ENCODE data around the gene NID1. TPM values are rescaled to one million over a fixed set of nuclear protein-coding genes. Genes with fewer than 3 reads are reported as not detected.

Gene NID1
- total and polyA plus RNA-seq, 9 of the 15 experiments (the other 6 are each of a cell fraction or from before 2014, with no cell fraction given): 0.22 TPM; not detected in 8

- TF ChIP-seq ZNF165 (CRISPR knock-in tag; IDR thresholded peaks at IDR 0.05; ENCODE audit: borderline replicate concordance) (no peak), NFATC3 (IDR thresholded peaks at IDR 0.05) (no peak), POLR2G (IDR thresholded peaks at IDR 0.05; ENCODE audit: low read depth, low read length) (no peak)
- TF ChIP-seq, protein P1, sequence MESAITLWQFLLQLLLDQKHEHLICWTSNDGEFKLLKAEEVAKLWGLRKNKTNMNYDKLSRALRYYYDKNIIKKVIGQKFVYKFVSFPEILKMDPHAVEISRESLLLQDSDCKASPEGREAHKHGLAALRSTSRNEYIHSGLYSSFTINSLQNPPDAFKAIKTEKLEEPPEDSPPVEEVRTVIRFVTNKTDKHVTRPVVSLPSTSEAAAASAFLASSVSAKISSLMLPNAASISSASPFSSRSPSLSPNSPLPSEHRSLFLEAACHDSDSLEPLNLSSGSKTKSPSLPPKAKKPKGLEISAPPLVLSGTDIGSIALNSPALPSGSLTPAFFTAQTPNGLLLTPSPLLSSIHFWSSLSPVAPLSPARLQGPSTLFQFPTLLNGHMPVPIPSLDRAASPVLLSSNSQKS (CRISPR knock-in tag; IDR thresholded peaks at IDR 0.05): no peak
Observed at GRCh38 chr1:235942979-235943575, 121.8 kb downstream of the NID1 start (continued).

DNA sequence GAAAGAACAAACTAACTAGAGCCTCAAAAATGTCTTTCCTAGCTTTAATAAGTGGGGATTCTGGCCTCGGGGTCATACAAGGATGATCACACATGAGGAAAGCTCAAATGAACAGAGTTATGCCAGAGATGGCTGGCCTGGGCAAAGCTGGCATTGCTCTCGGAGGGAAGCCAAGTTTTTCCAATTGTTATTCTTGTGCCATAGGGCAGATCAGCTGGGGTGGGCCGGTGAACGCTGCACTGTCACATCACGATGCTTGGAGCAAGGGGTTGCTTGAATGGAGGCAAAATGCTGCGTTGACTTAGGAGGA lies 122.3 kb downstream of the NID1 start:
- H3K36me3 ChIP-seq (ENCODE audit: control insufficient read depth, insufficient read depth, low read length): no peaks in the 10 kb centered on the region
- ATAC-seq (no peak), DNase-seq (ENCODE audit: extremely low read depth in 1 of 4, low spot score in 3 of 4) (no peak), FAIRE-seq (no peak)
- H3K4me2 ChIP-seq (ENCODE audit: insufficient read depth, low read length): no peak overlapping the region
- H3K4me3 ChIP-seq: no peak overlapping the region
- in situ Hi-C loops (cut with MboI): no loop called here
- H3K9ac ChIP-seq (ENCODE audit: insufficient read depth in 1 of 2, low read depth in 2 of 2, low read length in 2 of 2): no peak overlapping the region
- no peaks in the 10 kb centered on the region for H3K9me1 ChIP-seq (ENCODE audit: control insufficient read depth, insufficient read depth, low read length)
- ChIA-PET POLR2A (interaction anchor here (0.6 to 1.4 kb wide), 4 partner anchors 11 to 1922 kb away, joined by 3 to 5 read pairs (median 4); no protein-coding TSS in a partner anchor), CTCF (ENCODE audit: low intra/inter-chr PET ratio) (no interaction called here)
- H3K27ac ChIP-seq (ENCODE audit: extremely low read depth, low read depth, low read length): no peak overlapping the region
- peaks cover 16 to 42% of the 10 kb centered on the region in 2 experiments; a peak in 4 of 5 replicates for H3K27me3 ChIP-seq (ENCODE audit: control insufficient read depth in 2 of 2, insufficient read depth in 2 of 2, low read length in 2 of 2)
- intact Hi-C loops (cut with micrococcal nuclease): no loop called here
- no peak overlapping the region for H2AFZ ChIP-seq (ENCODE audit: low read depth, low read length)
- 4% methylated on average over 6 of the region's 6 CpGs for WGBS (ENCODE audit: insufficient coverage, low coverage, missing lambda C conversion rate)
- no peak for TF ChIP-seq TCFL5 (CRISPR knock-in tag; conservative IDR thresholded peaks at IDR 0.05)
- TF ChIP-seq TBL1XR1 (IDR thresholded peaks at IDR 0.05; ENCODE audit: low read length in 2 of 2): no peak
- no peak for TF ChIP-seq MXI1 (IDR thresholded peaks at IDR 0.05; ENCODE audit: low read depth, low read length)
- TF ChIP-seq, protein P2, sequence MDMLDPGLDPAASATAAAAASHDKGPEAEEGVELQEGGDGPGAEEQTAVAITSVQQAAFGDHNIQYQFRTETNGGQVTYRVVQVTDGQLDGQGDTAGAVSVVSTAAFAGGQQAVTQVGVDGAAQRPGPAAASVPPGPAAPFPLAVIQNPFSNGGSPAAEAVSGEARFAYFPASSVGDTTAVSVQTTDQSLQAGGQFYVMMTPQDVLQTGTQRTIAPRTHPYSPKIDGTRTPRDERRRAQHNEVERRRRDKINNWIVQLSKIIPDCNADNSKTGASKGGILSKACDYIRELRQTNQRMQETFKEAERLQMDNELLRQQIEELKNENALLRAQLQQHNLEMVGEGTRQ (CRISPR knock-in tag; IDR thresholded peaks at IDR 0.05): no peak
- TF ChIP-seq NFRKB (IDR thresholded peaks at IDR 0.05; ENCODE audit: low read depth): no peak
- TF ChIP-seq GATA2 (CRISPR knock-in tag; IDR thresholded peaks at IDR 0.05): no peak
- TF ChIP-seq ETV6 (IDR thresholded peaks at IDR 0.05; ENCODE audit: borderline replicate concordance in 1 of 2, low read depth in 2 of 2, low read length in 1 of 2): no peak
- no peak for TF ChIP-seq ETV6 (CRISPR knock-in tag; IDR thresholded peaks at IDR 0.05; ENCODE audit: borderline replicate concordance)
- no peak for TF ChIP-seq ZNF583 (CRISPR knock-in tag; IDR thresholded peaks at IDR 0.05)
- BruUV-seq (replicated peaks): no TSS peak
- H3K9me3 ChIP-seq (replicated peaks; ENCODE audit: control insufficient read depth, insufficient read depth, low read depth, low read length): no peaks in the 10 kb centered on the region
- no peaks in the 10 kb centered on the region for H4K20me1 ChIP-seq (replicated peaks; ENCODE audit: control insufficient read depth, insufficient read depth, low read length)
- H3K4me1 ChIP-seq (replicated peaks in 1 of 2; ENCODE audit: control insufficient read depth in 2 of 2, insufficient read depth in 2 of 2, low read length in 2 of 2): no peaks in the 10 kb centered on the region
- no peaks in the 10 kb centered on the region for H3K79me2 ChIP-seq (ENCODE audit: control insufficient read depth, insufficient read depth, low read length)

All from K562 (cell line).